GM19238 (cell line): ENCODE measurements around the gene CHAF1B.
A peak's percentile ranks its signal among the peaks of the same experiment; 100 is the strongest.
"Not testable (repeated sequence)": the region's sequence is repeated elsewhere in the genome, so short reads cannot be mapped to it uniquely, and the experiment has no call there.

Source experiments
- DNase-seq: peaks from one replicate; pipeline ENCODE4 v3.0.0; 2011; ENCODE audit warnings: low spot score; ENCODE audit not compliant: insufficient read length

The CHAF1B gene

DNA sequence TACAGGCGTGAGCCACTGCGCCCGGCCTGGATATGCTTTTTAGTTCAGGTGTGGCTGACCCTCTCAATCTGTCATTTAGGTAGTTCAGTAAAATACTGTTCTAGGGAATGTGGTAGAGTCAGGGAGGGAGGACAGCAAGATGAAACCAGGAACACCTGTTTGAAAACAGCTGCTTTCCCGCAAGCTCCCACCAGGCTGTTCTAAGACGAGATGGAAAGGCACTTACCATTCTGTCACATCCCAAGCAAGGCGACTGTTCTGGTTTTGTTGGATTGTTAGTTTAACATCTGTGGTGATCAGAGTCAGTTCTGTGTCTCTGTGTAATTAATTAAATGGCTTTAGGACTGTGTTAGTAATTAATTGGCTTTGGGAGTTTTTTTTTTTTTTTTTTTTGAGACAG, 2.9 kb downstream of the CHAF1B start:
- DNase-seq: no peak

DNA sequence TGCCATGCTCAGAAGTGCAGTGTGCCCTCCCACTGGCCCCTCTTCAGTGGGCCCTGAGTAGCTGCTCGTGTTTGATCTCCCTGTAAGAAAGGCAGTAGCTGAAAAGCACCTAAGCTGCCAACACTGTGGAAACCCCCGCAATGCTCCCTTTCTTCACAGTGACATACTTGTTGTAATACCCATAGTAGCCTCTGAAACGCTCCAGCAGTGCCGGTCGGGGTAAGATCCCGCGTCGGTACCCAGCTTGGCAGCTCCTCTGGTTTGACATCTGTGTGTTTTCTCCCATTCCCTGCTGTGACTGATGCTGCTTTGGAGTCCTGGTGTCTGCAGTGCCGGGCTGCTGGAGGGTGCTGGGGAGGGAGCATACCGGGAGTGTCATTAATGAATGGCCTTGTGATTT, 3.6 kb downstream of the CHAF1B start:
- DNase-seq: no peak

DNA sequence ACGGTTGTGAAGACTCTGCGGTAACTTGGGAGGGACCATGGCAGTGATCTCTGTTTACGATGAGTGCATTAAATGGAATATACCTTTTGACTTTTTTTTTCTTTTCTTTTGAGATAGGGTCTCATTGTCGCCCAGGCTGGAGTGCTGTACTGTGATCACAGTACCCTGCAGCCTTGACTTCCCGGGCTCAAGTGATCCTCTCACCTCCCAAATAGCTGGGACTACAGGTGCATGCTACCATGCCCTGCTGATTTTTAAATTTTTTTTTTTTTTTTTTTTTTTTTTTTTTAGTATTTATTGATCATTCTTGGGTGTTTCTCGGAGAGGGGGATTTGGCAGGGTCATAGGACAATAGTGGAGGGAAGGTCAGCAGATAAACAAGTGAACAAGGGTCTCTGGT, 6.5 kb downstream of the CHAF1B start:
- not testable (repeated sequence) for DNase-seq

DNA sequence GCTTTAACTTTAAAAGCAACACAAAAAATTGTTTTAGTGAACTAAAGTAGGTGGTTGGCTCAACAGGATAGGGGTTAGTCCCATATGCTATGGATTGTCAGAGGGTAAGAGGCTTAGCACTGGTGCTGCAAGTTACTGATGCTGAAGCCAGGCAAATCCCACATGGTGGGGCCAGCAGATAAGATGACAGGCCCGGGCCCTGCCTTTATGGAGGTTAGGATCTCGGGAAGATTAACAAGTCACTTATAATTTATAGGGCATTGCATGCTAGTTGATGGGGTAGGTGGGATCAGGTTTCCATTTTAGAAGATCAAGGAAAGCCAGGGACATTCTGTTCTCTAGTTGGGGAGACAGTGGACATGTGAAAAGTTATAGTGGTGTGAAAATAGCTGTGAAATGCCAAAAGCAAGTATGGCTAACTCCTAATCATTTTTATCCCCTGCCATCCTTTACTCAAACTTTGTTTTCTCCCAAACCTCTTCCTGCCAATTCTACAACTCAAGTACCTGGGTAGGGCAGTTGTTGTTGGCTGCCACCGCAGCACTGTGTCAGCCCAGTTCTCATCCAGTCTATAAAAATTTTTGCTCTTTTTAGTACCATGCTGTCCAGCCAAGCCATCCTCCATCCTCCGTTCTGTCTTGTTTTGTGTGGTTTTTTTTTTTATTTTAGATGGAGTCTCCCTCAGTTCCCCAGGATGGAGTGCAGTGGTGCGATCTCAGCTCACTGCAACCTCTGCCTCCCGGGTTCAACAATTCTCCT, 10.3 kb downstream of the CHAF1B start:
- DNase-seq: no peak

DNA sequence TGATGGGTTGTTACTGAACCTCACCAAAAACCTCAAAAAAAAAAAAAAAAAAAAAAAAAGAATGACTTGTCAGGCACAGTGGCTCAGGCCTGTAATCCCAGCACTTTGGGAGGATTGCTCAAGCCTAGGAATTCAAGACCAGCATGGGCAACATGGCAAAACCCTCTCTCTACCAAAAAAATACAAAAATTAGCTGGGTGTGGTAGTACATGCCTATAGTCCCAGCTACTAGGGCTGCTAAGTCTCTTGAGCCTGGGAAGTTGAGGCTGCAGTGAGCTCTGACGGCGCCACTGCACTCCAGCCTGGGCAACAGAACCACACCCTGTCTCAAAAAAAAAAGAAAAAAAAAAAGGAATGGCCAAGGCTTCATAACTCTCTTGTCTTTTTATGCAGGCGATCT, 11.1 kb downstream of the CHAF1B start:
- DNase-seq: no peak

DNA sequence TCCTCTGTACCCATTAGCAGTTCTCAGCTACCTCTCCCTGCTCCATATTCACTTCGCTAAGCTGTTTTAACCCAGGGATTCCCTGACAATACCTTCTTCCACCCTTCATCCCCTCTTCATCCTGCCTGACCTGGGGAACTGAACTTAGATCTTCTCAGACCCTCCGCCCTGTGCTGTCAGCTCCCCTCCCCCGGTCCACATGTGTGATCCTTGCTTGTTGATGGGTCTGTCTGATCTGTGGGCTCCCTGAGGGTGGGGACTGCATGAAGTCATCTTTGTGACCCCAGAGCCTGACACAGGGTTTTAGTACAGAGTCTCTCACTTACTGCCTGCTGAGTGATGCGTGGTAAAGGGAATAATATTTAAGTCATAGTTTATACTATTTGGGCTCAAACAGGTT, 11.8 kb downstream of the CHAF1B start:
- DNase-seq: no peak

DNA sequence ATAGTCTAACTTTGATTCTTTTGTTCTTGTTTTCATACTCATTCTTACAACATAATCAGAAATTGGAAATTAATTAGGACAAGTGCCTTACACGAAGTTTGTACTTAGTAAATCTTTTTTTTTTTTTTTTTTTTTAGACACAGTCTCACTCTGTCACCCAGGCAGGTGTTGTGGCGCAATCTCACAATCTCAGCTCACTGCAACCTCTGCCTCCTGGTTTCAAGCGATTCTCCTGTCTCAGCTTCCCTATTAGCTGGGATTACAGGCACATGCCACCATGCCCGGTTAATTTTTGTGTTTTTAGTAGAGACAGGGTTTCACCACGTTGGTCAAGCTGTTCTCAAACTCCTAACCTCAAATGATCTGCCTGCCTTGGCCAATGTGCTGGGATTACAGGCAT, 12.4 kb downstream of the CHAF1B start:
- DNase-seq: no peak

DNA sequence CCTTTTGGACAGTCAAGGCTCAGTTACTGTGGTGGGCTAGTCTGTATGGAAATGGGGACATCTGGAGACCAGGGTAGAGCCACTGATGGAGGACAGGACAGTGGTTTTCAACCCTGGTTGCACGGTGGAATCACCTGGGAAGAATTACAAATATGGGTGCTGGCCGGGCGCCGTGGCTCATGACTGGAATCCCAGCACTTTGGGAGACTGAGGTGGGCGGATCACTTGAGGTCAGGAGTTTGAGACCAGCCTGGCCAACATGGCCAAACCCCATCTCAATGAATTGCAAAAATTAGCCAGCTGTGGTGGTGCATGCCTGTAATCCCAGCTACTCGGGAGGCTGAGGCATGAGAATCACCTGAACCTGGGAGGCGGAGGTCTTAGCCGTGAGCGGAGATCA, 14.5 kb downstream of the CHAF1B start:
- not testable (repeated sequence) for DNase-seq

DNA sequence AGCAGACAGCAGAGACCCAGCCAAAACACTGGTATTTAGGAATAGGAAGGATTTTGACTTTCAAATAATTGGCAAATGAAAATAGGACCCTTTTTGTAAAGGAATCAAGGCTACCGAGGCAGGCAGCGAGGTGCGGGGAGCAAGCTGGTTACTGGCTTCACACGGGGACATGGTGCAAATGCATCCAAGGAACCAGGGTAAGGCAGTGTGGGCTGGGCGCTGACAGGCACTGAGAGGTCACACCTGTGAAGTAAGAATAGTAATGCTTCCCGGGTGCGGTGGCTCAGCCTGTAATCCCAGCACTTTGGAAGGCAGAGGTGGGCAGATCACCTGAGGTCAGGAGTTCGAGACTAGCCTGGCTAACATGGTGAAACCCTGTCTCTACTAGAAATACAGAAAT, 15.5 kb downstream of the CHAF1B start:
- DNase-seq: no peak

DNA sequence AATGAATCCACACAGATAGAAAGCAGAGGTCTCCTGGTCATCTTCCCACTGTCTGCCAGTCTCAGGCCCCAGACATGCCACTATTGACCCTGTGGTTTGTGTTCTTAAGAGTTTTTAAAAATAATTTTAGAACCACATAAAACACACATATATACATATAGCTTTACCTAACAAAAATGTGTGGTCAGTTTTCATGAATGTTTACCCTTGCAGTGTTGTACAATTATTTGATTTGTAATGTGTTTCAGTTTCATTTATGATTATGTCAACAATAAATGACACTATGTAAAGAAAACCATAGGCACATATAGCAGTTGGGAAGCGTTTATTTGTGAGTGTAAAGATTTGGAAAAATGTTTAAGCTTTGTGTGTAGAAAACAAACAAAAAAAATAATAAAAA, 17.1 kb downstream of the CHAF1B start:
- no peak for DNase-seq

DNA sequence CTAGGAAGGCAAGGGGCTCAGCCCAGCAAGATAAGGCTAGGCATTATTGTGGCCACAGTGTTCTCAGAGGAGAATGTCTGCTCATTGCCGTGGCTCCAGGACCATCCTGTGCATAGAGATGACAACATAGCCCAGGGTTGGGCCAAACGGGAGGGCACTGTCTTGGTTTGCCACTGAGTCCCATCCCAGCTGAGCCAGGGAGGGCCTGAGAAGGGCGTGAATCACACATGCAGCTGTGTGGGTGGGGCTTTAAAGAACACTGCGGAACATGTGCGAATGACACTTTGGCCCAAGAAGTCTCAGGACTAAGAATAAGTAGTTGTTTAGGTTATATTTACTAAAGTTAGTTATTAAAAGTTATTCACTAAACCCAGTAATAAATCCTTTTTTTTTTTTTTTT, 18.5 kb downstream of the CHAF1B start:
- no peak for DNase-seq

DNA sequence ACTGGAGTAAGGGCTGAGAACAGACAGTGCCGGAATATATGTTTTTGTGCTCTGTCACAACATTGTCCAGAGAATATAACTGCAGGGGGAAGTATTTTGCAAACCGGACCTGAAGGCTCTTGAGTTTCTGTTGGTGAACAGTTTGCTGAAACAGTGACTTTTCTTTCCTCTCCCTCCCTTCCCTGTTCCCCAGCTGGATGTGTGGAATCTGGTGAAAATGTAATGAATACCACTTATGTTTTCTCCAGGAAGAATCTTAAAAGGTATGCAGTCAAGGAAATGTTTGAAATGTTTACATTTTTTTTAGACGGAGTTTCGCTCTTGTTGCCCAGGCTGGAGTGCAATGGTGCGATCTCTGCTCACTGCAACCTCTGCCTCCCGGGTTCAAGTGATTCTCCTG, 23.4 kb downstream of the CHAF1B start:
- DNase-seq: no peak

DNA sequence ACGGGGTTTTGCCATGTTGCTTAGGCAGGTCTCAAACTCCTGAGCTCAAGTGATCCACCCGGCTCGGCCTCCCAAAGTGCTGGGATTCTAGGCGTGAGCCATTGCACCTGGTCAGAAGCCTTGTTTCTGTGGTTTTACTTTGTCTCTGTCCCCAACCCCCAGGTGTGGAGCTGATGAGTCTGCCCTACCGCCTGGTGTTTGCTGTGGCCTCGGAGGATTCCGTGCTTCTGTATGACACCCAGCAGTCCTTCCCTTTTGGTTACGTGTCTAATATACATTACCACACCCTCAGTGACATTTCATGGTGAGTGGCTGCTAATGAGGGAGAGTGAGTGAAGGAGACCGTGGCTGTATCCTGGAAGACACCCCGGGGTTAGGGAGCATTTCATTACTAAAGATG, 26.1 kb downstream of the CHAF1B start:
- DNase-seq: no peak

DNA sequence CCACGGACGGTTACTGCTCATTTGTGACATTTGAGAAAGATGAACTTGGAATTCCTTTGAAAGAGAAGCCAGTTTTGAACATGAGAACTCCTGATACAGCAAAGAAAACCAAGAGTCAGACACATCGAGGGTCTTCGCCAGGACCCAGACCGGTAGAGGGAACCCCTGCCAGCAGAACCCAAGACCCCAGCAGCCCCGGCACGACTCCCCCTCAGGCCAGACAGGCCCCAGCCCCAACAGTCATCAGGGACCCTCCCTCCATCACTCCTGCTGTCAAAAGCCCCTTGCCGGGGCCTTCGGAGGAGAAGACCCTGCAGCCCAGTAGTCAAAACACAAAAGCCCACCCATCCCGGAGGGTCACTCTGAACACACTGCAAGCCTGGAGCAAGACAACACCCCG, 27.7 kb downstream of the CHAF1B start:
- no peak for DNase-seq

DNA sequence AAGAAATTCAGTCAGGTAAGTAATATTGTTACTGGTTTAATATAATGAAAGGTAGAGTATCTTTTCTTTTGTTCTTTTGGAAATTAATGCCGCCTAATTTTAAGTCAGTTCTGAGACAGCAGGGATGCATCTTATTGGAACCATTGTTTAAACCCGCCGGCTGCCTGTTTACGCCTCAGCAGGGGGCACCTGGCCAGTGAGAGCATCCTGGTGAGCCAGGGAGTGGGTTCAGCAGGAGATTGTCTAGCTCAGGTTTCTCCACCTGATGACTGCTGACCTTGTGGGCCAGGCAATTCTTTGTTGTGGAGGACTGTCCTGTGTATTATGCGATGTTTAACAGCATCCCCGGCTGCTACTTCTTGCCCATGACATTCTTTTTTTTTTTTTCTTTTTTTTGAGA, 30.2 kb downstream of the CHAF1B start:
- no peak for DNase-seq

DNA sequence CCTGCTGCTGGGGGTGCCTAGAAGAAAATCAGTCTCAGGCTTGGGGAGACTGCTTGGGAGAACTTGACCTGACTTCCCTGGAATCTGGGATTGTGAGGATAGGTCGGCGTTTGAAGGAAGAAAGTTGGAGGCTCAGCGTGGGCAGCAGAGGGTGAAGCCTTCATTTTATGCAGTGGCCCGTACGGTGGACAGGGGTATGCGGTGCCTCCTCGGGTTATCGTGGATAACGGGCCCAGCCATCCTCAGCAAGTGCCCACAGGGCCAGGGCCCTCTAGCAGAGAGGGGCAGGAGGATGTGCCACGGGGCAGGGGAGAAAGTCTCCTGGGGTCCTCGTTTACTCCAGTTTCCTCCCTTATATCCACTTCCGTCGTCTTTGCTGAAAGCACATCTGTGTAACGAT, 34.0 kb downstream of the CHAF1B start:
- no peak for DNase-seq

DNA sequence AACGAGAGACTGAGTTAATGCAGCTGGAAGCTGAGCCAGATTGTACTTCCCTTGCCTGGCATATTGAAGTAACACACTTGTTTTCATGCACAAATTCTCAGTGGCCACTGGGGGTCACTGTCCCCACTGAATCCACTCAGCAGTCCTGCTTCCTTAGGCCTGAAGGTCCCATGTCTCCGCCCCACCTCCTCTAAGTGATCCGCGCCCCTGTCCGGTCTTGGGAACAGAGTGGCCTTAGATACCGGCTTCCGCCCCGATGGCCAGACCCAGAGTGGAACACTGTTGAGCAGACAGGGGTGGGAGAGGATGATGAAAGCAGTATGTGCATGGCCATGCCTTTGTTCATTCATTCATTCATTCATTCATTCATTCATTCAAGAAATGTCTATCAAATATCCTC, 34.8 kb downstream of the CHAF1B start:
- peak; percentile 71 for DNase-seq

DNA sequence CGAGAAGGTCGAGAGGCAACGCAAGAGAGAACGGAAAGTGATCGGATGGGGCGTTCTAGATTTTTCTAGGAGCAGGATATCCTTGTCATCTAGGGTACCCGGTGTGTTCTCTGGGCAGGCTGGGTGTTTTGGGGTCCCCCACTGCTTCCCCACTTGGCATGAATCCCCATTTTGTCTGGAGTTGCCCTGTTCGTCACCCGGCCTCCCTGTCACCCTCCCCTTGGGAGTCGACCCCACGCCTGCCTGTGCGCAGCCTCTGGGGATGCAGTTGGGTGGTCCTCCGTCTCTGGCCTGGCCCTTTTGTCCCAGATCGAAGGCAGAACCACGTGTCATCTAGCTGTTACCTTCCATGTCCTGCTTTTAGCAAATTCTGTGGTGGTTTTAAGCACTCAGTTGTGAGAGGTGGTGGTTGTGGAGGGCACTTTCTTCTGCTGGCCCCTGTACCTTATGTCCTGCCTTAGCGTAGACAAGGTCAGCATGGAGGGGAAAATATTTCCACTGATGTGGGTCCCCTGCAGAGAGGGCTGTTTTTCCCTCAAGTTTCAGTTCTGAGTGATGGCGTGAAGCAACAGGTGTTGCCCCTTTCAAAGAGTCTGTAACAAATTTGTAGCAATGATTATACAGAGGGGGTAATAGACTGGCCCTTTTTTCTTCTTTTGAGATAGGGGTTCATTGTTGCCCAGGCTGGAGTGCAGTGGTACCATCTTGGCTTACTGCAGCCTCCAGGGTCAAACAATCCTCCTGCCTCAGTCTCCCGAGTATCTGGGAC, 35.6 kb downstream of the CHAF1B start:
- DNase-seq: no peak

DNA sequence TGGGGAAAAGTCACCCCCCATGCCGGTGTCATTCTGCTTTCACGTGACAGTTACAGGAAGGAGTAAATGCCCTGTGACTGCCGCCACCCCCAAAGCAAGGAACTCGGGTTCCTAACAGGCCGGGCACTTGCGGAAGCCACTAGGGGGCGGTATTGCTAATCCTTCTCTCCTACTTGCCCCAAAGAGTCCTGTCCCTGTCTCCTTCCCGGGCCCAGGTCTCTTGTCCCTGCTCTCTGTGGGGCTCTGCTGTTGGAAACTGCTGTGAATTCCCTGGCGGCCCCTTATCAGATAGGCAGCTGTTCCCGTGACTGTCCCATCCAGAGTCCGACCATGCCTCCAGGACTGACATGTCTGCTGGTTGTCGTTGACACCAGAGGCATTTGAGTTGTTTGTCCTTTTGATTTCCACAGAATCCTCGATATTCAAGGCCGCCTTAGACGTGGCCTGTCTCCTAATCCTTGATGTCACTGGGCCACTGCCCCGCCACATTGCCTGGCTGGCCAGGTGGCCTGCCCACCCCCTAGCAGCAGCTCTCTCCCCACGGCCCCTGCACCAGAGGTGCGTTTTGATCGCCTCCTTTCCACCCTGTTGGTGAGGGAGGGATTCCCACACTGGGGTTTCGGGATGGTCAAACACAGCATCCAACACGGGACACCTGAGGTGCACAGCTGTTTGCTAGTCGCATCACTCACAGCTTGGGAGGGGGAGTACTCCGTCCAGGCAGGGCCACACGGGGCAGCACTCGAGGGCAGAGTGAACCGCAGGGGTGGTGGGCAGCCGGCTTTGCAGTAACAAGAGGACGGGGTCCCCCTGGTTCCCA, 37.3 kb downstream of the CHAF1B start:
- peak; percentile 39 for DNase-seq

DNA sequence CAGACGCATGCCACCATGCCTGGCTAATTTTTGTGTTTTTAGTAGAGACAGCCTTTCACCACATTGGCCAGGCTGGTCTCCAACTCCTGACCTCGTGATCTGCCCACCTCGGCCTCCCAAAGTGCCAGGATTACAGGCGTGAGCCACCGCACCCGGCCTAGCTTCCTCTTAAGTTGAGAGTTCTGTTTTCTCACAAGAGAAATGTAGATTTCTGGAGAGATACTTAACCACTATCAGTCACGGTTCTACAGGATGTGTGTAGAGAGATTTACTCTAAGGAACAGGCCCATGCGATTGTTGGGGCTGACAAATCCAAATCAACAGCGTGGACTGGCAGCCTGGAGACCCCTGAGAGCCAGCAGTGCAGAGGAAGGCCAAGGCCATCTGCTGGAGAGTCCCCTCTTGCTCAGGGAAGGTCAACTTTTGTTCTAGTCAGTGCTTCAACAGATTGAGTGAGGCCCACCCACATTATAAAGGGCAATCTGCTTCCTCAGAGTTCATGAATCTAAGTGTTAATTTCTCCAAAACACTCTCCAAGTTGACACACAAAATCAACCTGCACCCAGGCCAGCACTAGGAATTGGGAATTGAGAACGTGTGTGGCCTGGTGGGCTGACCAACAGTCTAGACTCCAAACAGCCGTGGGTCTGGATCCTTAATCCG, 38.7 kb downstream of the CHAF1B start:
- no peak for DNase-seq

DNA sequence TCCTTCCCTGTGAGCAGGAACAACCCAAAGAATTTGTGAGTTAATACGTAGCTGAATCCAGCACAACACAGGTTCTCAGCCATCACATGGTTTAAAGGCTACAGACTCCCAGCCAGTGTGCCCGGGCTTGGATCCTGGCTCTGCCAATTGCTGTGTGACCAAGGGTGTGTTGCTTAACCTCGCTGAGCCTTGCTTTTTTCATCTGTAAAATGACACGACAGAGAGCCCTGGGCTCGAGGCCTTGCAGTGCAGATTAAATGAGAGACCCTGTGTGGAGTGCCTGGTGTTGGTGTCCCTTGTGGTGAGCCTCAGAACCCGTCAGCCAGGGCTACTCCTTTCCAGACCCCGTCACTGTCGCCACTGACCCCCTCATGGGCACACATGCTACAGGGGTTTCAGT, 39.4 kb downstream of the CHAF1B start:
- no peak for DNase-seq

DNA sequence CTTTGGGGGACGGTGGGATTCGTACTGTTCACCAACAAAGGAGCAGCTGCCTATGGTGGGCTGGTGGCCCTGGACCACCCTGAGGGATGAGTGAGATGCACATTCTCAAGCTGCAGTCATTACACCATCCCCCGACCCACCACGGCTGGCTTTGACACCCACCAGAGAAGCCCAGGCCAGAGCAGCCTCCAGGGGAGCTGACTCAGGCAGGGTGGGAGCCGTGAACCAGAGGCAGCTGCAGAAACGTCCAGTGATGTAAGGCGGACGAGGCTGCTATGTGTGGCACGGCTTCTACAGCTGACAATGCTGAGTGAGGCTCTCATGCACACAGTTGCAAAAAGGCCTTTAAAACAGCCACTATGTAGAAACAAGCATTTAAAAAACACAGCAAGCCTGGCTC, 40.1 kb downstream of the CHAF1B start:
- DNase-seq: no peak
